ENCODE measurements around the gene MYH9. TPM values are rescaled to one million over a fixed set of nuclear protein-coding genes. Genes with fewer than 3 reads are reported as not detected.

The MYH9 gene
- total RNA-seq, 6 experiments from 2014 or later, result 881 to 1,084 (median 937) TPM

DNA sequence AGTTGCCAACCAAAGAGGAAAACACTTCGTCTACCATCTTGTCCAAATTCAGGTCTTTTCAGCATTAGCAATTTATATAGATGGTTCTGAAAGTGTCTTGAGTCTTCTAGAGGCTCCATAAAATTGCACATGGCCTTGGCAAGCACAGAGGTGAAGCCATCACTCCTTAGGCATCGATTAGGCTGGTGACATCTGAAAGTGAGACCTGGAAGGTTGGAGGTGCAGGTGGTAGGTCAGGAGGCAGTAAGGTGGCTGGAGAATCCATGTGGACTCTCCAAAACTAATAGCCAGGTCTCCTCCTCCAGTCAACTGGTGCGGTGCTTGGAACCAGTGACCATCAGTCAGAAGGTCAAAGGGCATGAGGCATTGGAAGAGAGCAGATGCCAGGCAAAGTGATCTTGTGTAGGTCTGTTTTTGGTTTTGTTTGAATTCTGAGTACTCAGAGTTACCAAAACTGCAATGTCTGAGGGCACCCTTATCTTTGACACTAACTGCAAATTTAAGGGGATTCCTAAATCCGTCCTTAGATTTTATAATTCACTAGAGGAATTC is 141.9 kb downstream of the MYH9 start:
- Mint-ChIP-seq H3K4me3 (no peak overlapping the region), H3K27me3 (ENCODE audit: insufficient read depth) (peaks cover 5% of the 10 kb centered on the region), H3K9me3 (no peaks in the 10 kb centered on the region), H3K4me1 (ENCODE audit: low read depth) (peaks cover 16% of the 10 kb centered on the region), H3K27ac (no peak overlapping the region), H3K36me3 (ENCODE audit: low read depth) (peaks cover 4% of the 10 kb centered on the region)
- TF ChIP-seq, protein P1, sequence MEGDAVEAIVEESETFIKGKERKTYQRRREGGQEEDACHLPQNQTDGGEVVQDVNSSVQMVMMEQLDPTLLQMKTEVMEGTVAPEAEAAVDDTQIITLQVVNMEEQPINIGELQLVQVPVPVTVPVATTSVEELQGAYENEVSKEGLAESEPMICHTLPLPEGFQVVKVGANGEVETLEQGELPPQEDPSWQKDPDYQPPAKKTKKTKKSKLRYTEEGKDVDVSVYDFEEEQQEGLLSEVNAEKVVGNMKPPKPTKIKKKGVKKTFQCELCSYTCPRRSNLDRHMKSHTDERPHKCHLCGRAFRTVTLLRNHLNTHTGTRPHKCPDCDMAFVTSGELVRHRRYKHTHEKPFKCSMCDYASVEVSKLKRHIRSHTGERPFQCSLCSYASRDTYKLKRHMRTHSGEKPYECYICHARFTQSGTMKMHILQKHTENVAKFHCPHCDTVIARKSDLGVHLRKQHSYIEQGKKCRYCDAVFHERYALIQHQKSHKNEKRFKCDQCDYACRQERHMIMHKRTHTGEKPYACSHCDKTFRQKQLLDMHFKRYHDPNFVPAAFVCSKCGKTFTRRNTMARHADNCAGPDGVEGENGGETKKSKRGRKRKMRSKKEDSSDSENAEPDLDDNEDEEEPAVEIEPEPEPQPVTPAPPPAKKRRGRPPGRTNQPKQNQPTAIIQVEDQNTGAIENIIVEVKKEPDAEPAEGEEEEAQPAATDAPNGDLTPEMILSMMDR (IDR thresholded peaks at IDR 0.05), result no peak
- no peak for DNase-seq

DNA sequence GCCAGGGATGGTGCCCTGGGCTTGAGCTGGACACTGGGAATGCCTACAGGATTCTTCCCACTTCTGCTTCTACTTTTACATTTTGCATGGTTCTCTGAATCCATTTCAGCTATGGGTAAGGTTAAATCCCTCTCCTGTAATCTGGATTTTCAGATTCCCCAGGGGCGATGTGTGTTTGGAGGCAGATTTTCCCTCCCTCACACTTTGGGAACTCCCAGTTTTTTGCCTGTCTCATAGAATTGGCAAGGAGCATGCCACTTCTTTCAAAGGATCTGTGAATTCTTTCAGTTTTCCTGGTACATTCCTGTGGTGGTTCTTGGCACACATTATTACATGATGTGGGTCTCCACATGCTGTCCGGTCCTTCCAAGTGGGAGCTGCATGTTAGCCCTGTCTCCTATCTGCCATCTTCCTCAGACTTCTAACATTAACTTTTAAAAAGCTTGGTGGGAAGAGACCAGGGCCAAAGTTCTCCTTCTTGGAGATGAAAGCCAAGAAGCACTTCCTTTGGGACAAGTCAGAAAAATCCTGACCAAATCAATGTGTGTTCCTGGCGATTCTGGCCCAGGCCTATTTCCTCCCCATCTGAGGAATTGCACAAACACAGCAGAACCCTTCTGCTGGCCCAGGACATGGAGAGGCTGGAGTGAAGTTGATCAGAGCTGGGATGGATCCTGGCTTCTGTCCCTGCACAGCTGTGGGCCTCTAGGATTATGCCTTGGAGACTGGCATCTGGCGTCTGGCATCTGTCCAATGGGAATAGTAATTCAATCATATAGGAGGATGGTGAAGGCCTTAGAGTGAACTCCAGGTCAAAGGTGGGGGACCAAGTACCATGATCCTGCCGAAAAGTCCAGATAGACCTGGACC is 143.0 kb downstream of the MYH9 start:
- H3K9me3 Mint-ChIP-seq, result no peaks in the 10 kb centered on the region
- TF ChIP-seq, protein P1 (IDR thresholded peaks at IDR 0.05), result no peak
- H3K27me3 Mint-ChIP-seq (ENCODE audit: insufficient read depth), result peaks cover 2% of the 10 kb centered on the region
- no peak overlapping the region for H3K27ac Mint-ChIP-seq
- H3K36me3 Mint-ChIP-seq (ENCODE audit: low read depth), result no peaks in the 10 kb centered on the region; the same call in none of the 2 replicates
- H3K4me3 Mint-ChIP-seq, result no peak overlapping the region
- no peak for DNase-seq
- H3K4me1 Mint-ChIP-seq (ENCODE audit: low read depth), result peaks cover 18% of the 10 kb centered on the region

DNA sequence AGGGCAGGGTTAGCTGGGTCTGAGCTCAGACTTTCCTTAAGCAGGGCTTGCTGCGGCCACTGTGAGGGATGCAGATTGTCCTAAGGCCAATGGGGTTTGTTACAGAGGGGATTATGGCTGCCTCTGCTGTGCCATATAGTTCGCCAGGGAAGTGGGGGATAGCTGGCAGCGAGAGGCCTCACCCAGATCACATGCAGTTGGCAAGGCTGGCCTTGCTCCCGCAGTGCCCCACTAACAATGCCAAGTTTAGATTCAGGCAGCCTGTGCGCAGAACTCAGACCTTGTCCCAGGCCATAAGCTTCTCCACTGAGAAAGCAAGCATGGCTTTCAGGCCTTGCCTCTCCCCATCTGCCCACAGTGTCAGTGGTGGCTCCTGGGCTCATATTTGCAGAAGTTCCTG is 143.8 kb downstream of the MYH9 start:
- peaks cover 26% of the 10 kb centered on the region for H3K4me1 Mint-ChIP-seq (ENCODE audit: low read depth)
- H3K9me3 Mint-ChIP-seq, result no peaks in the 10 kb centered on the region
- TF ChIP-seq, protein P1 (IDR thresholded peaks at IDR 0.05), result no peak
- no peaks in the 10 kb centered on the region; the same call in none of the 2 replicates for H3K36me3 Mint-ChIP-seq (ENCODE audit: low read depth)
- no peak for DNase-seq
- no peak overlapping the region for H3K27ac Mint-ChIP-seq
- peaks cover 2% of the 10 kb centered on the region for H3K27me3 Mint-ChIP-seq (ENCODE audit: insufficient read depth)
- no peak overlapping the region for H3K4me3 Mint-ChIP-seq

DNA sequence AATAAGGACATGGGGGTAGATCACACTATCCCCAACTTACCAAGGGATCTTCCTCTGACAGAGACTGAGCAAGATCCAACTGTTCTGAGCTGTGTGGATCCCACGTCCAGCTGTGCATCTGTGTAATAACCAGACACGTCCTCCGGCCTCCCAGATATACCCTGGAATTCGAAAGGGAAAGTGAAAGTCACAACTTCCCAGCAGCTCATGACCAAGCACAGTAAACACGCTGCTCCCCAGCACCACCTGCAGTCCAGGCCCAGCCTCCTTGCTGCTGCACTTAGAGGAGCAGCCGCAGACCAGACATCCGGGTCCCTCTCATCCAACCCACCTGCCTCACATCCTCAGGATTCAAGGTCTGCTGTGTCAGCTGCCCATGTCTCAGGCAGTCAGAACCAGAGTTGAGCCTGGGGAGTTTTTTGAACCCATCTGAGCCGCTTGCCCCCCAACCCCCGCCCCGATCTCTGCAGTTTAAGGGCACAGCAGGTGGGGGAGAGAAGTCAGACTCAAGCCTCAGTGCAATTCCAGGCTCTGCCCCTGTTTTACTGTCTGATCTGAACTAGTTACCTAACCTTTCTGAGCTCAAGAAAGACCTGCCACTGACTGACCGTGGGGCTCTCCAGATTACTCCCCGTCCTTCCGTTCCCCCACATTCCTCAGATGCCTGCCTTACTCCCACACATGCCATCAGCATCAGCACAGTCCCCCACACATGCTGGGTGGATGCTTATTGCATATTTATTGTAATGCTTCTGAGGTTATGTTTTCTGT is 148.2 kb downstream of the MYH9 start, which contains the start of gene APOL2:
TSS of gene APOL2 (minus strand) at position 127 of the 771 bp plus-strand sequence. CDS start 6,365 bp downstream, outside the sequence.
- peaks cover 63% of the 10 kb centered on the region for H3K4me1 Mint-ChIP-seq (ENCODE audit: low read depth)
- peak within 1 kb of the TSS; percentile 91 for H3K27ac Mint-ChIP-seq
- peaks cover 19% of the 10 kb centered on the region for H3K36me3 Mint-ChIP-seq (ENCODE audit: low read depth)
- TF ChIP-seq, protein P1 (IDR thresholded peaks at IDR 0.05), result peak; percentile 71
- no peaks in the 10 kb centered on the region for H3K9me3 Mint-ChIP-seq
- H3K27me3 Mint-ChIP-seq (ENCODE audit: insufficient read depth), result no peaks in the 10 kb centered on the region; the same call in 1 of the 2 replicates
- DNase-seq, result peak; percentile 93
- H3K4me3 Mint-ChIP-seq, result peak within 1 kb of the TSS; percentile 94

DNA sequence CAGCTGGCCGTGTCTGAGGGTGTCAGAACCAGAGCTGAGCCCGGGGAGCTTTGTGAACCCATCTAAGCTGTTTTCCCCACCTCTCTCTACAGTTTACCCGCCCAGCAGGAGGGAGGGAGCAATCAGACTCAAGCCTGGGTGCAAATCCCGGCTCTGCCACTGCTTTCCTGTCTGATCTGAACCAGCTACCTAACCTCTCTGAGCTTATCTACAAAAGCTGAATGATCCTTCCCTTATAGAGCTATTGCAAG is 148.7 kb downstream of the MYH9 start:
- Mint-ChIP-seq H3K9me3 (no peaks in the 10 kb centered on the region), H3K27ac (peak overlapping the region; percentile 91), H3K4me1 (ENCODE audit: low read depth) (peaks cover 64% of the 10 kb centered on the region), H3K27me3 (ENCODE audit: insufficient read depth) (no peaks in the 10 kb centered on the region; the same call in 1 of the 2 replicates), H3K36me3 (ENCODE audit: low read depth) (peaks cover 20% of the 10 kb centered on the region), H3K4me3 (peak overlapping the region; percentile 94)
- TF ChIP-seq, protein P1 (IDR thresholded peaks at IDR 0.05), result no peak
- no peak for DNase-seq
